ENCODE data around the gene RNF220. TPM values are rescaled to one million over a fixed set of nuclear protein-coding genes. Genes with fewer than 3 reads are reported as not detected.

The RNF220 gene
- total RNA-seq, 1 experiment from 2014 or later, result 128 TPM

DNA sequence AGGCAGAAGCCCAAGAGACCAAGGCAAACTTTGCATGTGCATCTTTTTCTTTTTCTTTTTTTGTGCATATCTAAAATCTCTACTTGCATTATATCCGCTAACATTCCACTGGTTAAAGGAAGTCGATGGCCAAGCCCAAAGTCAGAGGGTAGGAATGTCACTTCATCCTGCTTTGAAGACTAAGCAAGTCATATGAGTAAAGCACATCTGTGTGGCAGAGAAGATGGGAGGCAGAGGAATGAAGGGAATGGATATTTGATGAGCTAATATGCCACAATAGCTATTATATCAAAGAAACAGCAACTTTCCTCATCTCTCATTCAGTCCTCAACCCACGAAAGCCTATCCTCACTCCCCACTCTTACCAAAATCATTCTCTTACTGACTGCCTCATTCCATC is 59.3 kb downstream of the RNF220 start (continued):
- TF ChIP-seq, protein P1, sequence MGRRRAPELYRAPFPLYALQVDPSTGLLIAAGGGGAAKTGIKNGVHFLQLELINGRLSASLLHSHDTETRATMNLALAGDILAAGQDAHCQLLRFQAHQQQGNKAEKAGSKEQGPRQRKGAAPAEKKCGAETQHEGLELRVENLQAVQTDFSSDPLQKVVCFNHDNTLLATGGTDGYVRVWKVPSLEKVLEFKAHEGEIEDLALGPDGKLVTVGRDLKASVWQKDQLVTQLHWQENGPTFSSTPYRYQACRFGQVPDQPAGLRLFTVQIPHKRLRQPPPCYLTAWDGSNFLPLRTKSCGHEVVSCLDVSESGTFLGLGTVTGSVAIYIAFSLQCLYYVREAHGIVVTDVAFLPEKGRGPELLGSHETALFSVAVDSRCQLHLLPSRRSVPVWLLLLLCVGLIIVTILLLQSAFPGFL (CRISPR knock-in tag; IDR thresholded peaks at IDR 0.05; ENCODE audit: borderline replicate concordance), result no peak

DNA sequence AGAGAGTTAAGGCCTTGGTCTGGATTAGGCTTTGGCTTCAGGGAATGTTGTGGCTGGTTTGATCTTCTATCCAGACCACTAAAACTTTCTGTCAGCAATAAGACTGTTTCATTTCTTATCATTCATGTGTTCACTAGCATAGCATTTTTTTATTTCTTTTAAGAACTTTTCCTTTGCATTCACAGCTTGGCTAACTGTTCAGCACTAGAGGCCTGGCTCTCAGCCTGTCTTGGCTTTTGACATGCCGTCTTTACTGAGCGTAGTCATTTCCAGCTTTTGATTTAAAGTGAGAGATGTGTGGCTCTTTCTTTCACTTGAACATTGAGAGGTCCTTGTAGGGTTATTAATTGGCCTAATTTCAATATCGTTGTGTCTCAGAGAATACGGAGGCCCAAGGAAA is 62.5 kb downstream of the RNF220 start:
- Mint-ChIP-seq H3K4me1 (peaks cover 3% of the 10 kb centered on the region), H3K36me3 (peaks cover 14% of the 10 kb centered on the region), H3K27ac (no peak overlapping the region), H3K9me3 (peaks cover 10% of the 10 kb centered on the region), H3K27me3 (ENCODE audit: low read depth) (no peaks in the 10 kb centered on the region), H3K4me3 (no peak overlapping the region)
- POLR2A ChIA-PET, result no interaction called here
- ATAC-seq (no peak), DNase-seq (ENCODE audit: low spot score) (no peak)
- TF ChIP-seq MYBL2 (CRISPR knock-in tag; IDR thresholded peaks at IDR 0.05), result no peak
- TF ChIP-seq, protein P2, sequence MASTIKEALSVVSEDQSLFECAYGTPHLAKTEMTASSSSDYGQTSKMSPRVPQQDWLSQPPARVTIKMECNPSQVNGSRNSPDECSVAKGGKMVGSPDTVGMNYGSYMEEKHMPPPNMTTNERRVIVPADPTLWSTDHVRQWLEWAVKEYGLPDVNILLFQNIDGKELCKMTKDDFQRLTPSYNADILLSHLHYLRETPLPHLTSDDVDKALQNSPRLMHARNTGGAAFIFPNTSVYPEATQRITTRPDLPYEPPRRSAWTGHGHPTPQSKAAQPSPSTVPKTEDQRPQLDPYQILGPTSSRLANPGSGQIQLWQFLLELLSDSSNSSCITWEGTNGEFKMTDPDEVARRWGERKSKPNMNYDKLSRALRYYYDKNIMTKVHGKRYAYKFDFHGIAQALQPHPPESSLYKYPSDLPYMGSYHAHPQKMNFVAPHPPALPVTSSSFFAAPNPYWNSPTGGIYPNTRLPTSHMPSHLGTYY (CRISPR knock-in tag; IDR thresholded peaks at IDR 0.05), result no peak
- no peak for TF ChIP-seq ZNF317 (CRISPR knock-in tag; IDR thresholded peaks at IDR 0.05; ENCODE audit: borderline replicate concordance, low read depth)
- TF ChIP-seq CREB1 (CRISPR knock-in tag; IDR thresholded peaks at IDR 0.05), result no peak
- no peak for TF ChIP-seq ZNF232 (CRISPR knock-in tag; IDR thresholded peaks at IDR 0.05)
- TF ChIP-seq, protein P3, sequence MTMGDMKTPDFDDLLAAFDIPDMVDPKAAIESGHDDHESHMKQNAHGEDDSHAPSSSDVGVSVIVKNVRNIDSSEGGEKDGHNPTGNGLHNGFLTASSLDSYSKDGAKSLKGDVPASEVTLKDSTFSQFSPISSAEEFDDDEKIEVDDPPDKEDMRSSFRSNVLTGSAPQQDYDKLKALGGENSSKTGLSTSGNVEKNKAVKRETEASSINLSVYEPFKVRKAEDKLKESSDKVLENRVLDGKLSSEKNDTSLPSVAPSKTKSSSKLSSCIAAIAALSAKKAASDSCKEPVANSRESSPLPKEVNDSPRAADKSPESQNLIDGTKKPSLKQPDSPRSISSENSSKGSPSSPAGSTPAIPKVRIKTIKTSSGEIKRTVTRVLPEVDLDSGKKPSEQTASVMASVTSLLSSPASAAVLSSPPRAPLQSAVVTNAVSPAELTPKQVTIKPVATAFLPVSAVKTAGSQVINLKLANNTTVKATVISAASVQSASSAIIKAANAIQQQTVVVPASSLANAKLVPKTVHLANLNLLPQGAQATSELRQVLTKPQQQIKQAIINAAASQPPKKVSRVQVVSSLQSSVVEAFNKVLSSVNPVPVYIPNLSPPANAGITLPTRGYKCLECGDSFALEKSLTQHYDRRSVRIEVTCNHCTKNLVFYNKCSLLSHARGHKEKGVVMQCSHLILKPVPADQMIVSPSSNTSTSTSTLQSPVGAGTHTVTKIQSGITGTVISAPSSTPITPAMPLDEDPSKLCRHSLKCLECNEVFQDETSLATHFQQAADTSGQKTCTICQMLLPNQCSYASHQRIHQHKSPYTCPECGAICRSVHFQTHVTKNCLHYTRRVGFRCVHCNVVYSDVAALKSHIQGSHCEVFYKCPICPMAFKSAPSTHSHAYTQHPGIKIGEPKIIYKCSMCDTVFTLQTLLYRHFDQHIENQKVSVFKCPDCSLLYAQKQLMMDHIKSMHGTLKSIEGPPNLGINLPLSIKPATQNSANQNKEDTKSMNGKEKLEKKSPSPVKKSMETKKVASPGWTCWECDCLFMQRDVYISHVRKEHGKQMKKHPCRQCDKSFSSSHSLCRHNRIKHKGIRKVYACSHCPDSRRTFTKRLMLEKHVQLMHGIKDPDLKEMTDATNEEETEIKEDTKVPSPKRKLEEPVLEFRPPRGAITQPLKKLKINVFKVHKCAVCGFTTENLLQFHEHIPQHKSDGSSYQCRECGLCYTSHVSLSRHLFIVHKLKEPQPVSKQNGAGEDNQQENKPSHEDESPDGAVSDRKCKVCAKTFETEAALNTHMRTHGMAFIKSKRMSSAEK (CRISPR knock-in tag; IDR thresholded peaks at IDR 0.05; ENCODE audit: borderline replicate concordance), result no peak
- CTCF ChIA-PET, result no interaction called here

DNA sequence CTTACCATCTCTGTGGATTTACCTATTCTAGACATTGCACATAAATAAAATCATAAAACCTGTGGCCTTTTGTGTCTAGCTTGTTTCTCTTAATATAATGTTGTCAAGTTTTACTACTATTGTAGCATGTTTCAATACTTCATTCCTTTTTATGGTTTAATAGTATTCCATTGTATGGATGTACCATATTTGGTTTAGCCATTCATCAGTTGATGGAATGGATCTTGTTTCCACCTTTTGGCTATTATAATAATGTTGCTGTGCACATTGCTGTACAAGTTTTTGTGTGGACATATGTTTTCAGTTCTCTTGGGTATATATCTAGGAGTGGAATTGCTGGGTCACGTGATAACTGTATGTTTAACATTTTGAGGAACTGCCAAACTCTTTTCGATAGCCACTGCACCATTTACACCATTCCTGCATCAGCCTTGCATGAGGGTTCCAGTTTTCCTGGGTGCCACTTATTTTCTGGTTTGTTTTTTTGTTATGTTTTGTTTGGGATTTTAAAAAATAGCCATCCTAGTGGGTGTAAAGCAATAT is 66.9 kb downstream of the RNF220 start:
- Mint-ChIP-seq H3K4me3 (no peak overlapping the region), H3K27me3 (ENCODE audit: low read depth) (no peaks in the 10 kb centered on the region), H3K9me3 (peaks cover 7% of the 10 kb centered on the region), H3K36me3 (peaks cover 9% of the 10 kb centered on the region), H3K27ac (no peak overlapping the region), H3K4me1 (peaks cover 22% of the 10 kb centered on the region)
- POLR2A ChIA-PET, result no interaction called here
- DNase-seq (ENCODE audit: low spot score) (no peak), ATAC-seq (no peak)
- TF ChIP-seq OVOL2 (CRISPR knock-in tag; IDR thresholded peaks at IDR 0.05; ENCODE audit: borderline replicate concordance), result no peak
- TF ChIP-seq, protein P4, sequence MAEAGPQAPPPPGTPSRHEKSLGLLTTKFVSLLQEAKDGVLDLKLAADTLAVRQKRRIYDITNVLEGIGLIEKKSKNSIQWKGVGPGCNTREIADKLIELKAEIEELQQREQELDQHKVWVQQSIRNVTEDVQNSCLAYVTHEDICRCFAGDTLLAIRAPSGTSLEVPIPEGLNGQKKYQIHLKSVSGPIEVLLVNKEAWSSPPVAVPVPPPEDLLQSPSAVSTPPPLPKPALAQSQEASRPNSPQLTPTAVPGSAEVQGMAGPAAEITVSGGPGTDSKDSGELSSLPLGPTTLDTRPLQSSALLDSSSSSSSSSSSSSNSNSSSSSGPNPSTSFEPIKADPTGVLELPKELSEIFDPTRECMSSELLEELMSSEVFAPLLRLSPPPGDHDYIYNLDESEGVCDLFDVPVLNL (CRISPR knock-in tag; IDR thresholded peaks at IDR 0.05; ENCODE audit: borderline replicate concordance, low read depth), result no peak
- TF ChIP-seq, protein P5, sequence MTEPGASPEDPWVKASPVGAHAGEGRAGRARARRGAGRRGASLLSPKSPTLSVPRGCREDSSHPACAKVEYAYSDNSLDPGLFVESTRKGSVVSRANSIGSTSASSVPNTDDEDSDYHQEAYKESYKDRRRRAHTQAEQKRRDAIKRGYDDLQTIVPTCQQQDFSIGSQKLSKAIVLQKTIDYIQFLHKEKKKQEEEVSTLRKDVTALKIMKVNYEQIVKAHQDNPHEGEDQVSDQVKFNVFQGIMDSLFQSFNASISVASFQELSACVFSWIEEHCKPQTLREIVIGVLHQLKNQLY (CRISPR knock-in tag; IDR thresholded peaks at IDR 0.05), result no peak
- CTCF ChIA-PET, result no interaction called here

Data from WTC11 (cell line).